Endothelial cell (in vitro differentiated cells): ENCODE results near the gene CDC14C. TPM values are rescaled to one million over a fixed set of nuclear protein-coding genes. Genes with fewer than 3 reads are reported as not detected.
"Not testable (repeated sequence)": the region's sequence is repeated elsewhere in the genome, so short reads cannot be mapped to it uniquely, and the experiment has no call there.

Experiments used
- DNase-seq: peaks from one replicate; pipeline ENCODE4 v3.0.0; 2021; ENCODE audit warnings: low spot score
- H3K27ac Mint-ChIP-seq: one replicate; pipeline ENCODE4 v1.8.0; 2021; ENCODE audit warnings: mixed read lengths, inconsistent platforms; ENCODE audit not compliant: unreplicated experiment
- H3K27me3 Mint-ChIP-seq: one replicate; pipeline ENCODE4 v1.8.0; 2021; ENCODE audit warnings: mild to moderate bottlenecking, moderate library complexity, mixed read lengths, inconsistent platforms; ENCODE audit not compliant: unreplicated experiment
- H3K36me3 Mint-ChIP-seq: one replicate; pipeline ENCODE4 v1.8.0; 2021; ENCODE audit warnings: mild to moderate bottlenecking, low read depth, mixed read lengths, inconsistent platforms; ENCODE audit not compliant: unreplicated experiment
- H3K4me1 Mint-ChIP-seq: one replicate; pipeline ENCODE4 v1.8.0; 2021; ENCODE audit warnings: mild to moderate bottlenecking, mixed read lengths, inconsistent platforms; ENCODE audit not compliant: unreplicated experiment
- H3K4me3 Mint-ChIP-seq: one replicate; pipeline ENCODE4 v1.8.0; 2021; ENCODE audit warnings: mild to moderate bottlenecking, mixed read lengths, inconsistent platforms; ENCODE audit not compliant: unreplicated experiment
- H3K9me3 Mint-ChIP-seq: one replicate; pipeline ENCODE4 v1.8.0; 2021; ENCODE audit warnings: mixed read lengths, inconsistent platforms; ENCODE audit not compliant: unreplicated experiment
- total RNA-seq: library from RNA; stranded (reverse); fragmentation: NEBNext Ultra II Directional; extraction: Animal tissue kit (Norgen Biotek cat#: 25700); gene quantifications from one replicate; pipeline ENCODE4 v1.2.1, GENCODE V29; 2021; ENCODE audit not compliant: unreplicated experiment
- TF ChIP-seq, protein P1 (sequence below): fragments of 200-600 bp; sonication (generic); IDR thresholded peaks from one replicate; pipeline ENCODE4 v1.5.0; 2021; ENCODE audit warnings: antibody characterized with exemption; ENCODE audit not compliant: unreplicated experiment

Gene CDC14C
- total RNA-seq, 1 donor from 2014 or later = not detected

GRCh38 chr7:48894574-48894973 is 29.8 kb upstream of the CDC14C start:
- Mint-ChIP-seq H3K4me1 (no peaks in the 10 kb centered on the region), H3K4me3 (no peak overlapping the region), H3K9me3 (no peaks in the 10 kb centered on the region), H3K36me3 (no peaks in the 10 kb centered on the region), H3K27ac (no peak overlapping the region), H3K27me3 (no peaks in the 10 kb centered on the region)
- DNase-seq = no peak
- TF ChIP-seq, protein P1, sequence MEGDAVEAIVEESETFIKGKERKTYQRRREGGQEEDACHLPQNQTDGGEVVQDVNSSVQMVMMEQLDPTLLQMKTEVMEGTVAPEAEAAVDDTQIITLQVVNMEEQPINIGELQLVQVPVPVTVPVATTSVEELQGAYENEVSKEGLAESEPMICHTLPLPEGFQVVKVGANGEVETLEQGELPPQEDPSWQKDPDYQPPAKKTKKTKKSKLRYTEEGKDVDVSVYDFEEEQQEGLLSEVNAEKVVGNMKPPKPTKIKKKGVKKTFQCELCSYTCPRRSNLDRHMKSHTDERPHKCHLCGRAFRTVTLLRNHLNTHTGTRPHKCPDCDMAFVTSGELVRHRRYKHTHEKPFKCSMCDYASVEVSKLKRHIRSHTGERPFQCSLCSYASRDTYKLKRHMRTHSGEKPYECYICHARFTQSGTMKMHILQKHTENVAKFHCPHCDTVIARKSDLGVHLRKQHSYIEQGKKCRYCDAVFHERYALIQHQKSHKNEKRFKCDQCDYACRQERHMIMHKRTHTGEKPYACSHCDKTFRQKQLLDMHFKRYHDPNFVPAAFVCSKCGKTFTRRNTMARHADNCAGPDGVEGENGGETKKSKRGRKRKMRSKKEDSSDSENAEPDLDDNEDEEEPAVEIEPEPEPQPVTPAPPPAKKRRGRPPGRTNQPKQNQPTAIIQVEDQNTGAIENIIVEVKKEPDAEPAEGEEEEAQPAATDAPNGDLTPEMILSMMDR = no peak

DNA sequence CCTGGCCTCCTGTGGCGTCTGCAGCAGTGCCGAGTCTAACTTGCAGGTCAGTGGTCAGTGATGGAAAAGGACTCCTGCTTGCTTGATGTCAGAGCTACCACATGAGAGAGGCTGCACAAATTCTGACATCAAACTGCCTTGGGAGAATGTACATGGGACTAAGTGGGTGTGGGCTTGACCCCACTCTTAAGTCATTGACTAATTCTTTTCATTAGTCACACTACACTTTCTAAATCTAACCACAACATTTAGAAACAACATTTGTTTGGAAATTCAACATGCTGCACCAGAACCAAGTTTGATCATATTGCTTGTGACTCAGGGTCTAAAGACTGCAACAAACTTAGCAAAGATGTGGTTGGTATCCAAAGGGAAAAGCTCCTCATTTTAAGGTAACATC is 24.4 kb upstream of the CDC14C start:
- Mint-ChIP-seq H3K4me3 (no peak overlapping the region), H3K4me1 (no peaks in the 10 kb centered on the region), H3K27ac (no peak overlapping the region), H3K36me3 (no peaks in the 10 kb centered on the region), H3K9me3 (no peaks in the 10 kb centered on the region), H3K27me3 (no peaks in the 10 kb centered on the region)
- DNase-seq = no peak
- TF ChIP-seq, protein P1 = no peak

DNA sequence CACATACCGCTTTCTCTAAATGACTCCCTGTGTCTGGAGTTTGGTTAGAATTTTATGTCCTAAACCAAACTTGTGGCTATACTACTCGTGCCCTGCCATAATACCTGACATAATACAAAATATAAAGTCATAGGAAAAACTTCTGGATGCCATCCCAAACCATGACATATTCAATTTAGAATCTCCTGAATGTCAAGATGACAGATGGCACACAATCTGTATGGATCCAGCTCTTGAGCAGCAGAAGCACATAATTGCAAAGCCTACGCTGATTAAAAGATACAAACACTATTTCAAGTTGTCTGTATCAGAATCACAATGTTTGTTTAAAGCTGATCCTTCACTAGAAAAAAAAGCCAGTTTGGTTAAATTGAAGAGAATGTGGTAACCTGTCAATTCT is 22.4 kb upstream of the CDC14C start:
- Mint-ChIP-seq H3K36me3 (no peaks in the 10 kb centered on the region), H3K27ac (no peak overlapping the region), H3K4me3 (no peak overlapping the region), H3K4me1 (no peaks in the 10 kb centered on the region), H3K27me3 (no peaks in the 10 kb centered on the region), H3K9me3 (no peaks in the 10 kb centered on the region)
- TF ChIP-seq, protein P1 = no peak
- no peak for DNase-seq

- DNase-seq = no peak
- Mint-ChIP-seq H3K27me3 (no peaks in the 10 kb centered on the region), H3K4me1 (no peaks in the 10 kb centered on the region), H3K9me3 (no peaks in the 10 kb centered on the region), H3K36me3 (no peaks in the 10 kb centered on the region), H3K27ac (no peak overlapping the region), H3K4me3 (no peak overlapping the region)
- TF ChIP-seq, protein P1 = no peak
Measured at GRCh38 chr7:48904975-48905374, 19.4 kb upstream of the CDC14C start.

- H3K27ac Mint-ChIP-seq, H3K9me3 Mint-ChIP-seq, H3K27me3 Mint-ChIP-seq, DNase-seq, H3K4me1 Mint-ChIP-seq, H3K4me3 Mint-ChIP-seq, H3K36me3 Mint-ChIP-seq: not testable (repeated sequence)
Measured at GRCh38 chr7:48905686-48906085, 18.7 kb upstream of the CDC14C start.

GRCh38 chr7:48909887-48910286 is 14.5 kb upstream of the CDC14C start:
- H3K4me1 Mint-ChIP-seq, DNase-seq, H3K36me3 Mint-ChIP-seq, H3K27ac Mint-ChIP-seq, H3K4me3 Mint-ChIP-seq, H3K27me3 Mint-ChIP-seq: not testable (repeated sequence)
- H3K9me3 Mint-ChIP-seq = peaks cover 11% of the 10 kb centered on the region
